Fibroblast of the conjunctiva (primary cell): Measurements from ENCODE around the gene SBF2.

Experiments used
- DNase-seq: peaks from one replicate; pipeline ENCODE4 v3.0.0-alpha.2; 2010; ENCODE audit warnings: low read depth

SBF2 gene

GRCh38 chr11:10293423-10294289 is at the start of gene SBF2:
Gene SBF2 (minus strand): TSS chr11:10294219. CDS start chr11:10294069, 150 bp downstream.
- DNase-seq: peak; percentile 81

- no peak for DNase-seq
Observed at GRCh38 chr11:10338287-10338686, 44.3 kb upstream of the SBF2 start.

GRCh38 chr11:10333490-10333889 is 39.5 kb upstream of the SBF2 start:
- DNase-seq: no peak

- DNase-seq: no peak
Observed at GRCh38 chr11:10331548-10332289, 37.7 kb upstream of the SBF2 start.

- no peak for DNase-seq
Observed at GRCh38 chr11:10329935-10330334, 35.9 kb upstream of the SBF2 start.

- no peak for DNase-seq
Observed at GRCh38 chr11:10329356-10329755, 35.3 kb upstream of the SBF2 start.

GRCh38 chr11:10328314-10329098 is 34.5 kb upstream of the SBF2 start:
- DNase-seq: no peak

GRCh38 chr11:10327254-10327653 is 33.2 kb upstream of the SBF2 start:
- DNase-seq: no peak

GRCh38 chr11:10326012-10326964 is 32.3 kb upstream of the SBF2 start:
- DNase-seq: no peak

GRCh38 chr11:10325277-10326011 is 31.4 kb upstream of the SBF2 start:
- DNase-seq: peak; percentile 93

GRCh38 chr11:10324474-10324873 is 30.5 kb upstream of the SBF2 start:
- no peak for DNase-seq

- no peak for DNase-seq
Observed at GRCh38 chr11:10323793-10324170, 29.8 kb upstream of the SBF2 start.

- peak; percentile 92 for DNase-seq
Observed at GRCh38 chr11:10322830-10323792, 29.1 kb upstream of the SBF2 start.

- DNase-seq: no peak
Observed at GRCh38 chr11:10322401-10322800, 28.4 kb upstream of the SBF2 start.

- no peak for DNase-seq
Observed at GRCh38 chr11:10320736-10321465, 26.9 kb upstream of the SBF2 start.

- DNase-seq: no peak
Observed at GRCh38 chr11:10319702-10320558, 25.9 kb upstream of the SBF2 start.

GRCh38 chr11:10318527-10318802 is 24.4 kb upstream of the SBF2 start:
- DNase-seq: no peak
